NT2/D1 (cell line): ENCODE results near the gene ADH7.

Experiments used
- SUZ12 ChIP-seq: IDR thresholded peaks from 2 replicates; pipeline ENCODE4 v1.6.1; 2011; ENCODE audit not compliant: insufficient read length, insufficient read depth; ENCODE audit errors: extremely low read depth
- YY1 ChIP-seq: IDR thresholded peaks from 2 replicates; pipeline ENCODE4 v1.6.1; 2011; ENCODE audit not compliant: insufficient read length, insufficient read depth
- ZNF274 ChIP-seq: IDR thresholded peaks from 2 replicates; pipeline ENCODE4 v1.6.1; 2011; ENCODE audit warnings: mild to moderate bottlenecking, low read depth, low read length

GRCh38 chr4:99471349-99471748 lies 36.2 kb upstream of the ADH7 start:
- TF ChIP-seq ZNF274 = no peak
- no peak for TF ChIP-seq YY1
- TF ChIP-seq SUZ12 = no peak
